Glutamatergic neuron (in vitro differentiated cells): ENCODE measurements around the gene ZNF346. TPM values are rescaled to one million over a fixed set of nuclear protein-coding genes. Genes with fewer than 3 reads are reported as not detected.

Source experiments
- DNase-seq: peaks from one replicate; pipeline ENCODE4 v3.0.0; 2022
- H3K27ac Mint-ChIP-seq: one replicate; pipeline ENCODE4 v1.8.0; 2020; ENCODE audit warnings: mild to moderate bottlenecking, mixed read lengths, inconsistent platforms; ENCODE audit not compliant: unreplicated experiment
- H3K27me3 Mint-ChIP-seq: one replicate; pipeline ENCODE4 v1.8.0; 2020; ENCODE audit warnings: mild to moderate bottlenecking, moderate library complexity, mixed read lengths, inconsistent platforms; ENCODE audit not compliant: unreplicated experiment
- H3K36me3 Mint-ChIP-seq: one replicate; pipeline ENCODE4 v1.8.0; 2020; ENCODE audit warnings: mild to moderate bottlenecking, mixed read lengths, inconsistent platforms; ENCODE audit not compliant: unreplicated experiment
- H3K4me1 Mint-ChIP-seq: one replicate; pipeline ENCODE4 v1.8.0; 2020; ENCODE audit warnings: mild to moderate bottlenecking, low read depth, mixed read lengths, inconsistent platforms; ENCODE audit not compliant: unreplicated experiment
- H3K4me3 Mint-ChIP-seq: one replicate; pipeline ENCODE4 v1.8.0; 2020; ENCODE audit warnings: mild to moderate bottlenecking, mixed read lengths, inconsistent platforms; ENCODE audit not compliant: unreplicated experiment
- H3K9me3 Mint-ChIP-seq: one replicate; pipeline ENCODE4 v1.8.0; 2020; ENCODE audit warnings: mild to moderate bottlenecking, moderate library complexity, mixed read lengths, inconsistent platforms; ENCODE audit not compliant: unreplicated experiment
- CTCF ChIP-seq: fragments of 200-600 bp; sonication (generic); IDR thresholded peaks from one replicate; pipeline ENCODE4 v1.5.0; 2021; ENCODE audit not compliant: partially characterized antibody, unreplicated experiment
- total RNA-seq: library from RNA; stranded (reverse); fragmentation: NEBNext Ultra II Directional; extraction: Animal tissue kit (Norgen Biotek cat#: 25700); gene quantifications from one replicate; pipeline ENCODE4 v1.2.1, GENCODE V29; 2021; ENCODE audit not compliant: unreplicated experiment

ZNF346 gene
- total RNA-seq, 1 donor from 2014 or later: 18.2 TPM

GRCh38 chr5:177010153-177010552 is 12.3 kb upstream of the ZNF346 start:
- TF ChIP-seq CTCF: no peak

DNA sequence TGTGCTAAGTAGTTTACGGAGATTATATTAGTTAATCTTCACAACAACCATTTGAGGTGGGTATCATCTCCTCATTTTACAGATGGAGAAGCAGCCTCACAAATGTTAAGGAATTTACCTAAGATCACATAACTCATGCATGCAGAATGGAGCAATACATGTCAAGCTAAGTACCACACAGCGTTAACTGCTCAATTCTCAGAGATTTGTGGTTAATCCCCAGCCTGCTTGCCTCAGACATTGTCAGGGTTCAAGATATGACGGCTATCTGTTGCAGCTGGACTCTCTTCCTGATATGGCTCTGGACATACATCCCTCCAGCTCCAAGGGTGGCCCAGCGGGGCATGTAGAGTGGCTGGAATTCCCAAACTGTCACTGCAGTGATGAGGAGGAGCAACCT is 7.3 kb upstream of the ZNF346 start:
- H3K36me3 Mint-ChIP-seq: no peaks in the 10 kb centered on the region
- no peak for DNase-seq
- H3K9me3 Mint-ChIP-seq: no peaks in the 10 kb centered on the region
- no peak for TF ChIP-seq CTCF
- no peaks in the 10 kb centered on the region for H3K4me1 Mint-ChIP-seq
- no peak overlapping the region for H3K27ac Mint-ChIP-seq
- H3K27me3 Mint-ChIP-seq: no peaks in the 10 kb centered on the region
- H3K4me3 Mint-ChIP-seq: no peak overlapping the region

More at GRCh38 chr5:177010153-177010552, 12.3 kb upstream of the ZNF346 start:
- peaks cover 5% of the 10 kb centered on the region for H3K4me1 Mint-ChIP-seq
- H3K4me3 Mint-ChIP-seq: no peak overlapping the region
- no peak overlapping the region for H3K27ac Mint-ChIP-seq
- peaks cover 6% of the 10 kb centered on the region for H3K9me3 Mint-ChIP-seq
- no peak for DNase-seq
- peaks cover 1% of the 10 kb centered on the region for H3K27me3 Mint-ChIP-seq
- no peaks in the 10 kb centered on the region for H3K36me3 Mint-ChIP-seq

DNA sequence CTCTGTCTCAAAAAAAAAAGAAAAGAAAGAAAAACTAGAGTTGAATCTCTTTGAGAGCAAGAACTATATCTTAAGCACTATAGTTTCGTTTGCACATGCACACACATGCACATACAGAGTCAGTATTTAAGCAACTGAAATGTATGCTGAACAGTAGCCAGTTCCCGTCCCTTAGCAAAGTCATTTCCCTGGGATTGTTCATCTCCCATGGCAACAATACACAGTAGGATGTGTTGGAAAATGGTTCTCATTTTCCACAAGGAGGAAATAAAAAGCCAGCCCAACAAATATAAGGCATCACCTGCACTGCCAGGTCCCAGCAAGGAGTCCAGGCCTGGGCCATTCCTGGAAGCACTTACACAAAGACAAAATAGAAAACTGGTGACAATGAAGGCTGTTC is 4.2 kb upstream of the ZNF346 start:
- TF ChIP-seq CTCF: no peak
- peaks cover 5% of the 10 kb centered on the region for H3K9me3 Mint-ChIP-seq
- peaks cover 3% of the 10 kb centered on the region for H3K4me1 Mint-ChIP-seq
- no peaks in the 10 kb centered on the region for H3K36me3 Mint-ChIP-seq
- H3K27me3 Mint-ChIP-seq: no peaks in the 10 kb centered on the region
- no peak overlapping the region for H3K27ac Mint-ChIP-seq
- DNase-seq: no peak
- no peak overlapping the region for H3K4me3 Mint-ChIP-seq

DNA sequence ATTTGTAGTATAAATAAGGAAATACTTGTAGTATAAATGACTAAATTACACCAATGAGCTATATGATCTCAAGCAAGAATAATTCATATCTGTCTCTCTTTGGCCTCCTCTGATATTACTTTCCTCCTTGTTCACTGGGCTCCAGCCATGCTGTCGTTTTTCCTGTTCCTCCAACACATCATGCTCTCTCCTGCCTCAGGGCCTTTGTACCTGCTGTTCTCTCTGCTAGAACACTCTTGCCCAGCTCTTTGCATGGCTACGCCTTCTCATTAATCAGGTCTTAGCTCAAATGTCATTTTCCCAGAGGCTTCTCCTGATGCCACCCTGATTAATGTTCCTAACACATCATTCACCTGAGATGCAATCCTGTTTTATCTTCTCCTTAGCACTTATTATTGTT is 2.5 kb upstream of the ZNF346 start:
- no peak overlapping the region for H3K4me3 Mint-ChIP-seq
- H3K27ac Mint-ChIP-seq: peak overlapping the region; percentile 5
- no peak for DNase-seq
- peaks cover 9% of the 10 kb centered on the region for H3K9me3 Mint-ChIP-seq
- peaks cover 4% of the 10 kb centered on the region for H3K4me1 Mint-ChIP-seq
- no peak for TF ChIP-seq CTCF
- no peaks in the 10 kb centered on the region for H3K36me3 Mint-ChIP-seq
- no peaks in the 10 kb centered on the region for H3K27me3 Mint-ChIP-seq

DNA sequence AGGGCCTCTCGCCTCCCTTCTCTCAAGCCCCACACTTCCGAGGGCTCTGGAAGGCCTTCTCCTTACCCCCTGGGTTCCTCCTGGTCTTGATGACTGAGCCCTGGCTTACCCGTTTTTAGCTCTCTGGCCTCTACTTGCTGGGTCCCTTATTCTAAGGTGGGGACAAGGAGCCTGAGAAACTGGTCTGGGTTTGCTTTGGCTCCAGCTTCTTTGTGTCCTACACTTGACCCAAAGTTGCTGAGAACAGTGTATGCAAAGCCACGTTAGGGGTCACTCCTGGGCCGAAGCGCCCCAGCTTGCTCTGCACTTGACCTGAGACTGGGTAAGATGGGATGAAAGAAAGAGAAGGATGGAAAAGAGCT is 788 bp downstream of the ZNF346 start:
- no peak for TF ChIP-seq CTCF
- Mint-ChIP-seq H3K9me3 (peaks cover 9% of the 10 kb centered on the region), H3K27ac (peak overlapping the region; percentile 91), H3K4me3 (peak overlapping the region; percentile 100), H3K36me3 (no peaks in the 10 kb centered on the region), H3K4me1 (peaks cover 6% of the 10 kb centered on the region), H3K27me3 (no peaks in the 10 kb centered on the region)
- DNase-seq: peak; percentile 16
